GM18526 (cell line): Measurements from ENCODE around the gene ELFN2.

Experiments
- POLR2A ChIP-seq: IDR thresholded peaks from 3 replicates; pipeline ENCODE4 v1.6.1; 2011; ENCODE audit not compliant: insufficient read length; ENCODE audit errors: extremely low read depth

The ELFN2 gene

GRCh38 chr22:37407856-37408255 lies 19.4 kb downstream of the ELFN2 start:
- no peak for TF ChIP-seq POLR2A

GRCh38 chr22:37406441-37407235 lies 20.6 kb downstream of the ELFN2 start:
- no peak for TF ChIP-seq POLR2A

- no peak for TF ChIP-seq POLR2A
Observed at GRCh38 chr22:37404091-37404490, 23.2 kb downstream of the ELFN2 start.

- TF ChIP-seq POLR2A = no peak
Observed at GRCh38 chr22:37403267-37403960, 23.9 kb downstream of the ELFN2 start.

- TF ChIP-seq POLR2A = no peak
Observed at GRCh38 chr22:37402184-37402506, 25.1 kb downstream of the ELFN2 start.

- no peak for TF ChIP-seq POLR2A
Observed at GRCh38 chr22:37401401-37402183, 25.7 kb downstream of the ELFN2 start.

GRCh38 chr22:37400719-37401118 lies 26.6 kb downstream of the ELFN2 start:
- TF ChIP-seq POLR2A = no peak

- TF ChIP-seq POLR2A = no peak
Observed at GRCh38 chr22:37397226-37397625, 30.1 kb downstream of the ELFN2 start.

- no peak for TF ChIP-seq POLR2A
Observed at GRCh38 chr22:37396488-37397084, 30.7 kb downstream of the ELFN2 start.

- no peak for TF ChIP-seq POLR2A
Observed at GRCh38 chr22:37394341-37394740, 32.9 kb downstream of the ELFN2 start.

- no peak for TF ChIP-seq POLR2A
Observed at GRCh38 chr22:37393746-37394145, 33.5 kb downstream of the ELFN2 start.

GRCh38 chr22:37392721-37393328 lies 34.5 kb downstream of the ELFN2 start:
- no peak for TF ChIP-seq POLR2A

- no peak for TF ChIP-seq POLR2A
Observed at GRCh38 chr22:37391702-37392101, 35.6 kb downstream of the ELFN2 start.

GRCh38 chr22:37390075-37390474 lies 37.2 kb downstream of the ELFN2 start:
- TF ChIP-seq POLR2A = no peak

- no peak for TF ChIP-seq POLR2A
Observed at GRCh38 chr22:37388538-37388937, 38.7 kb downstream of the ELFN2 start.
